ENCODE data around the gene MCIDAS. TPM values are rescaled to one million over a fixed set of nuclear protein-coding genes. Genes with fewer than 3 reads are reported as not detected.

The MCIDAS gene
- not detected for total RNA-seq (2013)
- not detected for polyA plus RNA-seq
- polyA minus RNA-seq = not detected in 2 replicates
- total RNA-seq = 0 to 0.60 (median 0) reads per million in 11 experiments

GRCh38 chr5:55226934-55227663, at the start of gene MCIDAS:
Gene MCIDAS (minus strand): TSS chr5:55227315. CDS start chr5:55227138, 177 bp downstream.
- H3K4me3 Mint-ChIP-seq = peak within 1 kb of the TSS; percentile 27 to 86
- peaks cover 0 to 34% (median 13%) of the 10 kb centered on the region in 7 donors for H3K9me3 Mint-ChIP-seq
- Histone ChIP-seq H3K27ac (ENCODE audit: low read depth in 1 of 2, low read length in 2 of 2) (no peak within 1 kb of the TSS), H3K79me2 (ENCODE audit: insufficient read depth, low read length) (no peaks in the 10 kb centered on the region), H3K9ac (ENCODE audit: insufficient read depth, low read length, poor library complexity, severe bottlenecking) (no peak within 1 kb of the TSS), H3K4me2 (replicated peaks; ENCODE audit: extremely low read depth, low read length, poor library complexity, severe bottlenecking) (peak within 1 kb of the TSS; percentile 70), H2AFZ (ENCODE audit: insufficient read depth, low read depth, low read length, poor library complexity, severe bottlenecking) (peak within 1 kb of the TSS; percentile 41), H4K20me1 (ENCODE audit: insufficient read depth, low read length) (no peaks in the 10 kb centered on the region), H3K27me3 (ENCODE audit: control insufficient read depth in 2 of 2, insufficient read depth in 2 of 2, low read length in 2 of 2) (peaks cover 95 to 98% of the 10 kb centered on the region in 2 donors), H3K36me3 (replicated peaks in 1 of 2; ENCODE audit: control insufficient read depth in 1 of 2, insufficient read depth in 2 of 2, low read length in 2 of 2) (no peaks in the 10 kb centered on the region), H3K9me3 (replicated peaks in 1 of 2; ENCODE audit: control insufficient read depth in 1 of 2, insufficient read depth in 1 of 2, low read length in 2 of 2) (peaks cover 0 to 69% of the 10 kb centered on the region in 2 donors), H3K4me3 (replicated peaks in 1 of 3; ENCODE audit: low read depth in 2 of 3, low read length in 3 of 3) (peak within 1 kb of the TSS in 2 of 3 experiments; percentile 3 to 59), H3K4me1 (ENCODE audit: control insufficient read depth in 1 of 2, insufficient read depth in 2 of 2, low read length in 2 of 2) (peaks cover 21 to 42% of the 10 kb centered on the region in 2 donors)
- DNase-seq = no peak
- H3K36me3 Mint-ChIP-seq = peaks cover 3 to 5% of the 10 kb centered on the region in 2 donors
- peaks cover 95 to 100% (median 97%) of the 10 kb centered on the region in 3 donors for H3K27me3 Mint-ChIP-seq (ENCODE audit: low read depth in 3 of 3)
- WGBS (ENCODE audit: insufficient coverage) = 1% methylated on average over 59 of the region's 80 CpGs
- peaks cover 43% of the 10 kb centered on the region for H3K4me1 Mint-ChIP-seq
- no peak within 1 kb of the TSS for H3K27ac Mint-ChIP-seq
- no peak for TF ChIP-seq CTCF (IDR thresholded peaks at IDR 0.05)
- intact Hi-C loops (cut with micrococcal nuclease) = no loop called here

GRCh38 chr5:55276771-55277170, 49.7 kb upstream of the MCIDAS start:
- Histone ChIP-seq H3K9me3 (replicated peaks in 1 of 2; ENCODE audit: control insufficient read depth in 1 of 2, insufficient read depth in 1 of 2, low read length in 2 of 2) (no peaks in the 10 kb centered on the region), H3K4me2 (replicated peaks; ENCODE audit: extremely low read depth, low read length, poor library complexity, severe bottlenecking) (no peak overlapping the region), H2AFZ (ENCODE audit: insufficient read depth, low read depth, low read length, poor library complexity, severe bottlenecking) (no peak overlapping the region), H4K20me1 (ENCODE audit: insufficient read depth, low read length) (no peaks in the 10 kb centered on the region), H3K36me3 (replicated peaks in 1 of 2; ENCODE audit: control insufficient read depth in 1 of 2, insufficient read depth in 2 of 2, low read length in 2 of 2) (peaks cover 91 to 98% of the 10 kb centered on the region in 2 donors), H3K4me3 (replicated peaks in 1 of 3; ENCODE audit: low read depth in 2 of 3, low read length in 3 of 3) (no peak overlapping the region), H3K4me1 (ENCODE audit: control insufficient read depth in 1 of 2, insufficient read depth in 2 of 2, low read length in 2 of 2) (no peaks in the 10 kb centered on the region), H3K79me2 (ENCODE audit: insufficient read depth, low read length) (no peaks in the 10 kb centered on the region), H3K27ac (ENCODE audit: low read depth in 1 of 2, low read length in 2 of 2) (no peak overlapping the region), H3K9ac (ENCODE audit: insufficient read depth, low read length, poor library complexity, severe bottlenecking) (no peak overlapping the region), H3K27me3 (ENCODE audit: control insufficient read depth in 2 of 2, insufficient read depth in 2 of 2, low read length in 2 of 2) (no peaks in the 10 kb centered on the region)
- TF ChIP-seq CTCF (IDR thresholded peaks at IDR 0.05) = no peak
- Mint-ChIP-seq H3K27ac (no peak overlapping the region), H3K9me3 (no peaks in the 10 kb centered on the region), H3K27me3 (ENCODE audit: low read depth in 3 of 3) (no peaks in the 10 kb centered on the region), H3K36me3 (peaks cover 88 to 91% of the 10 kb centered on the region in 2 donors), H3K4me1 (no peaks in the 10 kb centered on the region), H3K4me3 (no peak overlapping the region)
- no CpG with 5 or more reads among the region's 1 CpG for WGBS (ENCODE audit: insufficient coverage)
- intact Hi-C loops (cut with micrococcal nuclease) = no loop called here
- no peak for DNase-seq
